GM18526 (cell line): Measurements from ENCODE around the gene PDZK1IP1.

Experiments
- POLR2A ChIP-seq: IDR thresholded peaks from 3 replicates; pipeline ENCODE4 v1.6.1; 2011; ENCODE audit not compliant: insufficient read length; ENCODE audit errors: extremely low read depth

The PDZK1IP1 gene

DNA sequence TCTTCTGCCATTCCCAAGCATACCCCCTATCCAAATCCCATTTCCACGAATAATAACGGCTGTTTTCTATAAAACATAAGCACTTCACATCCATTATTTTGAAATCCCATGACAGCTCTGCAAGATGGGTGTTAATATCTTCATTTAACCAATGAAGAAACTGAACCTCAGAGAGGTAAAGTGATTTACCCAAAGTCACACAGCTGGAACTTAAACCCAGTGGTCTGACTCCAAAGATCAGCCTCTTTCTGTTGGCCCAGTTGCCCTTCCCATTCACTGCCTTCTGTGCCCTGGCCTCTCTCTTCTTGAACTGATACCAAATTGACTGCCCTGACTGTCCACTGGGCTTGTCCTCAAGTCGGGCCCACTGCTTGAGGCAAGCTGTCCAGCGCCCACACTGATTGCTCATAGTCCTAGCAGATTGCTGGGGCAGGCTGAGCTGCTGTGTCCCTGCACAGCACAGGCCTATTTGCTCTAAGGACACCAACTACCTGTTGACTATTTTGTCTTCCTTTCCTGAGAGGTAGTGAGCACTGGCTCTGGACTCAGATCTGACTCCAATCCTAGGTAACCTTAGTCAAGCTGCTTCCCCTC is 22.9 kb upstream of the PDZK1IP1 start:
- no peak for TF ChIP-seq POLR2A

DNA sequence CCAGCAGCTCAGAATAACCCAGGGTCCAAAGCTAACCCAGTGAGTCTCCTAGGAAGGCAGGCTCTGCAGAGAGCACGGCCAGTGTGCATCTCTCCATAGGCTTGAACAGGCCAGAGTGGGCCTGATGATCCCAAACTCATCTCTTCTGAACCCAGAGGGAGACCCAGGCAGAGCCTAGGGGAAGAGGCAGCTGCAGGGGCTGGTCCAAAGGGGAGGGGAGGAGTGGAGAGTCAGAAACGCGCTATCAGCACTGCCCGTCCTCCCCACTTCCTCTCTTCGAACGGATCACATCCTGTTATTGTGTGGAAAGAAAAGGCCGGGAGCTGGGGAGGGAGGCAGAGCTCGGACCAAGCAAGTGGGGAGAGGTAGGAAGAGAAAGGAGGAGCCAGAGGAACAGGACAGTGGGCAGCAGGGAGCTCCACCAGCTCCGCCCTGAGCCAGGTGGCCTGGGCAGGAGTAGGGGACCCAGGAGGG is 22.0 kb upstream of the PDZK1IP1 start:
- no peak for TF ChIP-seq POLR2A

DNA sequence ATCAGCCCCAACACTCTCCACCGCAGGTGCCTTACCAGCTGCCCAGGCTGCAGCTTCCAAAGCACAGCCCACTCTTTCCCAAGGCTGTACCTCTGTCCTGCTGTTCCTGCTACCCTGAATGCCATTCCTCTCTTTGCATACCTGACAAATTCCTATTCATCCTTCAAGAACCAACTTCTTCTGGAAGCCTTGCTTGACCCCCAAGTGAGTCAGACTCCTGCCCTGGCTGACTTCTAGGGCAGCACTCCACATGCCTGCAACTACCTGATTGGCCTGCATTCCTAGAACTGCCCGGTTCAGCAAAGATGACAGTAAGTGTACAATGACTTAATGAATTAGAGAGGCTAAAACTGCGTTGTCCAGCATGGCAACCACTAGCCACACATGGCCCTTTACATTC is 20.8 kb upstream of the PDZK1IP1 start:
- TF ChIP-seq POLR2A = no peak

DNA sequence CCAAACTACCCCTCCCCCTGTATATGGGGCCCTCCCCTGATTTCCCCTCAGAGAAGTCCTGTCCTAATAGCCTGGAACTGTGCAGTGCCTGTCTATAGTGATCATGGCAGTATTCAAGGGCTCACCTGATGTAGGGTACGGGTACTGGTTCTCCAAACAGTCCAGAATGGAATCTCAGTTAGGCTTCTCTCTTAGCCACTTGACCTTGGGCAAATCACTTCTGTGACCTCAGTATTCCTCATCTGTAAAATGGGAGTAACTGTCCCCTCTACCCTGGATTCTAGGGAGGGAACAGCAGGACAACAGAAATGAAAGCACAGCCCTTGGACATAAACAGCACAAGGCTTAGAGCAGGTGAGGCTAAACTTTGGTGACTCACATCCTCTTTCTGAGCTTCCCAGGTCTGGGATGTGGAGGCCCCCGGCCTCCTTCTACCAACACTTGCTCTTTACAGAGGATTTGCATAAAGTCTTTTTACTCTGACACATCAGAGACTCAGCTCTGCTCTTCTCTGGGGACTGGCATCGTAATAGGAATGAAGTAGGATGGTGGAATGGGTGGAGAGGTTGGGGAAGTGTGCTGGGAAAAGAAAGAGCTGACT is 20.0 kb upstream of the PDZK1IP1 start:
- no peak for TF ChIP-seq POLR2A

DNA sequence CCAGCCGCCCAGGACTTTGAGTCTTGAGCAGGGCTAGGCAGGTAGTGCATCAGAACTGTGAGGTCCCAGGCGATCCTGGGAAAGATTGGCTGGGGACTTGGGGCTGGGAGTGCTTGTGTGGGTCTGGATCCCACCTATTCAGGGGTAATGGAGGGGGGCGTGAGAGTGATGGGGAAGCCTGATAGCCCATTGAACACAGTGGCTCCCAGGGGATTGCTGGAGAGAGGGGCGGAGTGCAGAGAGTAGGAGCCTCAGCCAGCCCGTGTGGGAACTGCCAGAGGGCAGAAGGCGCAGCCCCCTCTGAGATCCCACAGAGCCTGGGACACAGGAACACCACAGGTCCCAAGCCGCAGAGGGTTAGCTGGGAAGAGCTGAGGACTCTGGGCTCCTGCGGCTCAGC is 19.3 kb upstream of the PDZK1IP1 start:
- no peak for TF ChIP-seq POLR2A

DNA sequence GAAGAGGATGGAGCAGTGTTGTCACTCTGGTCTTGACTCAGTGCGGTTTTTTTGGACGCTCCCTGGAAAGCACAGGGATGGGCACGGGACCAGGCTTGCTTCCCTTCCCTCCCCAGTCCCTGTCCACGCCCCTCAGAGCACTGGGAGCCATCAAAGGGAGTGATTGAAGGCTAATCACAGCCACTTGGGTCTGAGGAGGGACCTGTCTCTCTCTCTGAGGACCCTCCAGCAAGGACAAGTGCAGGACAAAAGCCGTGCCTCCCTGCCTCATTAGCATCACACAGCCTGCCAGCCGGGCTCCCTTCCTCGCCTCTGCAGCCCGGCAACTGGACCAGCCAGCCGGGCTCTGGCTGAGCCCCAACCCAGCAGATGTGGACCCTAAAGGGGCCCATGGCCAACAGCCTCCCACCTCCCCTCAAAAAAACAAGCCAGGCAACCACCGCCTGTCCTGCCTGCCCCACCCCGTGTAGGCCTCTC is 18.6 kb upstream of the PDZK1IP1 start:
- no peak for TF ChIP-seq POLR2A

DNA sequence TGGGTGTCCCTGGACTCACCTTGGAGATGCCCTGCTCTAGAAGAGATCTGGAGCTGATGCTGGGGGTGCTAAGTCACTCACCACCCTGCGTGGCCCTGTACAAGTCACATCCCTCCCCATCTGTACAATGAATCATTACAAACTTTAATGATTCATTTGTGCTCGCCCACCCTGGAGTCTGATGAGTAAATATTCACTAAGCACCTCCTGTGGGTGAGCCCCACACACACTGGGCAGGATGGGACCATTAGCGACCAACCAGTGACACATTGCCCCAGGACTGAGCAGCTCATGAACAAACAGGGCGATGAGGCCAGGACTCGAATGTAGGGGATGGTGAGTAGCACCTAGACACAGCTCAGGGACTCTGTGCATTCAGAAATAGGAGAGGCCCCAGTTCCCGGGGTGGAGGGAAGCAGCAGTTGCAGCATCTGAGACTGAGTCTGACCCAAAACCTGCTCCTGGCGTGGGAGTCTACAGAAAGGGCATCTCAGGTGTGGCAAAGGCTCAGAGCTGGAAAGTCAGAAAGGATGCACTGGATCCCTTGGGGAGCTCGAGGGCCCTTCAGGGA is 18.1 kb upstream of the PDZK1IP1 start:
- no peak for TF ChIP-seq POLR2A

DNA sequence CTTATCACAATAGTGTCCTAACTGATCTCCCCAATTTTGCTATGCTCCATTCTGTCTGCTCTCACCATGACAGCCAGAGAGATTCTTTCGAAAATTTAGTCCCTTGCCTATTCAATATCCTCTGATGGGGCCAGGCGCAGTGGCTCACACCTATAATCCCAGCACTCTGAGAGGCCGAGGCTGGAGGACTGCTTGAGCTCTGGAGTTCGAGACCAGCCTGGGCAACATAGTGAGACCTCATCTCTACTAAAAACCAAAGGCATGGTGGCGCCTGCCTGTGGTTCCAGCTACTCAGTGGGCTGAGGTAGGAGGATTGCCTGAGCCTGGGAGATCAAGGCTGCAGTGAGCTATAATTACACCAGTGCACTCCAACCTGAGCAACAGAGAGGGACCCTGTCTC is 16.1 kb upstream of the PDZK1IP1 start:
- TF ChIP-seq POLR2A = no peak

DNA sequence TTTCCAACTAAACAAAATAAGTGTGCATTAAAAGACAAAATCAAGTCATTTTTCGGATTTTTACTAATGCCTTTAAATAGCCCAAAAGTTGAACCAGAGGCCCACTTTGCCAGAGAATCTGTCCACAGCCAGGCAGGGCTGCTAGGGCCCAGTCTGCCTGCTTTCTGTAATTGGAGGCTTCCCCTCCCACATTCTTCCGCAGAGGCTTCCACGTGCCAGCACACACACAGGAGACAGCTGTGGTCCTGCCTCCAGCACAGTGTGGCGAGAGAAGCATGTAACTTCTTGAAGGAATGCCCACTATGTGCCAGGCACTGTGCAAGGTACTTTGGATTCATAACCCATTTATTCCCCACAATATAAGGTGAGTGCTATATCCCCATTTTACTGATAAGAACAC is 11.3 kb upstream of the PDZK1IP1 start:
- no peak for TF ChIP-seq POLR2A

DNA sequence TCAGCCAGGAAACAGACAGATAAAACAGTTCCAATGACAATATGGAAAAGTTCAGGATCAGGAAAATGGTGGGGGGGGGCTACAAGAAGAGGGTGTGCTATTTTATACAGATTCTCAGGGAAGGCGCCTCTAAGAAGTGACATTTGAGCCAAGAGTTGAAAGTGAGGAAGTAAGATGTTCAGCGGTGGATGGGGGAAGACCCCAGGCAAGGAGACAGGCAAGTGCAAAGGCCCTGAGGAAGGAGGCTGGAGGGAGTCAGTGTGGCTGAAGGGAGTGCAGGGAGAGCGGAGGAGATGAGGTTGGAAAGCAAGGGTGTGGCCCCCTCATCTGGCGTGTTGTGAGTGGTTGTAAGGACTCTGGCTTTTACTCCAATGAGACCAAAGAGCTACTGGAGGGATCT is 8.4 kb upstream of the PDZK1IP1 start:
- no peak for TF ChIP-seq POLR2A

DNA sequence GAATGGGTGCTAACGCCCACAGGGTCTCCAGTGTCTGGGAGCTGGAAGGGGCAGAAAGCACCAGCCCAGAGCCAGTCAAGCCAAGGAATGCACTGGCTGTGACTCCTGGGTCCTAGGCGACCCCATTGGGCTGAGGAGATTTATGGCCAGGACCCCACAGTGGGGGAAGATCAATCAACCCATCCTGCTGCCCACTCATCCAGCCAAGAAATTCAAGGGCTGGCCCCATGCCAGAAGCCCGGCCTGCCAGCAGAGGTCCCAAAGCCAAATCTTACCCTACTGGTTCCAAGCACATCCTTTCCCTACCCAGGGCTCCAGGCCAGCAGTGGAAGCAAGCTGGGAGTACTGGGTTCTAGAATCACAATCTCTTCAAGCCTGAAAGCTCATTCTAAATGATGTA is 6.8 kb upstream of the PDZK1IP1 start:
- no peak for TF ChIP-seq POLR2A

DNA sequence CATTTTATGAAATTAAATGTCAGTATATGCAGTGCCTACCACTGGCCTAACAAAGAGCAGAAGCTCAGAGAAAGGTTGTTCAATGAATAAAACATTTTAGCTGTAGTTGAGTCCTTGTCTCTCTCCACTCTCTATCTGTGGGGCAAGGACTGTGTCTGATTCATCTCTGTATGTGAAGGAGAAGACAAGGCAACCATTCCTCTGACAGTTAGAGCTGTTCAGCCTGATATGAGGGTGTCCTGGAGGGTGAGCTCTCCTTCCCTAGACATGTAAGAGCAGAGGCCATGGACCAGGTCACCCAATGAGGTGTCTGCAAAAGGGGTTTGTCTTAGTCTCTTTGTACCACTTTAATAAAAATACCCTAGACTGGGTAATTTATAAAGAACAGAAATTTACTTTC is 4.5 kb upstream of the PDZK1IP1 start:
- TF ChIP-seq POLR2A = no peak

DNA sequence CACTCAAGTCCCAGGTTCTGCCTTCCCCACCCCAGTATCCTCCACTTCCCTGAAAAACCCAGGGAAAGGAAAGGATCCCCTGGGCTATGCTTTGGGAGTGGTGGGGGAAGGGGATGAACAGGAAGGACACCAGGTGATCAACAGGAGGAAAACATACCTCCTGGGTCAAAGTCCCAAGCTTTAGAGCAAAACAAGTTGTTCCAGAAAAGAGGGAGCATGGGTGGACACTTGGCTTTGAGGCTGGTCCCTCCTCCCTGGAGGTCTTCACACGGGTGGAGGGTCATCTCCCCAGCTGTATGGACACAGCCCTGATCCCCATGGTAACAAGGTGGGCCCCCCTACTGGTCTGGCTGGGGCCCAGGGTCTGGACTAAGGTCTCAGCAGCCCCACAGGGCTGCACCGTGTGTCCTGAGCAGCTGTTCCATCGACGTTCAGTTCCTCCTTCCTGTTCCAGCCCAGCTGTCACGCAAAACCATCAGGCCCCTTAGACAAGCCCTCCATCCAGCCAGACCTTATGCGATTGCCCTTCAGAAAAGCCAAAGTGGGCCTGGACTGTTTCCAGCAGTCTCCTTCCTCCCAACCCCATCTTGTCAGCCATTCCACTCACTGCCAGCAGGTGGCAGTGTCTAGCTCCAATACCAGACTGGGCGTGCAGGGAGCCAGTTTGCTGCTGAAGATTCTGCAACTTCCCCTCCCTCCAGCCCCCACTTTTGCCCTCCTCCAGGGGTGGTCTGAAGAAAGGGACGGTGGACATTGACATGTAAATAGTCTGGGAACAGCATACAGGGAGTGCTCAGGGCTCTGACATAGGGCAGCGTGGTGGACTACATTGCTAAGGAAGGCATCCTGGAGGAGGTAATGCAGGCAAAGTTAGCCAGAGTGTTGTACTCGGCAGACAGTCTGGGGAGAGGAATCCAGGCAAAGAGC is 2.9 kb upstream of the PDZK1IP1 start:
- TF ChIP-seq POLR2A = no peak

DNA sequence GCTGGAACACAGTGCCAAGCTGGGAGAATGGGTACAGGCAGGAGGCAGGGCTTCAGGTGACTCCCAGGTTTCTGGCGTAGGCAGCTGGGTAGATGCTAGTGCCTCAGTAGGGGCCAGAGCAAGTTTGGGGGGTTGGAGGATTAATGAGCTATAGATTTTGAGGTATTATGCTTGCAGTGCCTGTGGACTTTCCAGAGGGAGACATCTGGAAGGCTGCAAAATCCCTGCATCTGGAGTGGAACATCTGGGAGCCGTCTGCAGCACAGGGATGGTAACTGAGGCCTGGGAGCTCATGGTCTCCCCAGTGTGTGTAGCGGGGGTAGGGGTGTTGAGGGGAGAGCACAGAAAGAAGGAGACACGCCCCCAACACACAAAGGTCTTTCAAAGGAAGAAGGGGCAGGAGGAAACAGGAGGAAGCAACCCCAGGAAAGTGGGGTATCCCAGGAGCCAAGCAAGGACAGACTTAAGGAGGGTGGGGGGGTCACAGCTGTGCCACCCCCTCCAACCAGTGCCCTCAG is 2.2 kb upstream of the PDZK1IP1 start:
- no peak for TF ChIP-seq POLR2A

DNA sequence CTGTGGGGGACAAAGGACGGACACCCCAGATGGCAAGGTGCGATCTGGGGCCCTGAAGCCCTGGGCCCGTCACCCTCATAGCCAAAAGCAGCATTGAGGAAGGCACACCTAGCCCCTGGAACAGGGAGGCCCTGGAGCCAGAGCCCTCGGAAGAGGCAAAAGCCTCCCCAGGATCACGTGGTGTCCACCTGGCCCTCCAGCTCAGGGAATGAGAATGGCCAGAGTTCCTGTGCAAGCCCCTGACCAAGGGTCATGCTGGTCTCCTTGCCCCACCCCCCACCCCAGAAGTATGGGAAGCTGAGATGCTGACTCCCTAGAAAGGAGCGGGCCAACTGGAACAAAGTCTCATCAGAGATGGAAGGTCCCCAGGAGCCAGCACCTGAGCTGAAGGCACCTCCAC is 1.0 kb upstream of the PDZK1IP1 start:
- TF ChIP-seq POLR2A = no peak
